ENCODE data around the gene SMARCE1. TPM values are rescaled to one million over a fixed set of nuclear protein-coding genes. Genes with fewer than 3 reads are reported as not detected.

Gene SMARCE1
- total RNA-seq, 4 donors from 2014 or later = 76.5 to 111 (median 88.4) TPM

GRCh38 chr17:40645943-40646342, 1.7 kb downstream of the SMARCE1 start:
- TF ChIP-seq, protein P1, sequence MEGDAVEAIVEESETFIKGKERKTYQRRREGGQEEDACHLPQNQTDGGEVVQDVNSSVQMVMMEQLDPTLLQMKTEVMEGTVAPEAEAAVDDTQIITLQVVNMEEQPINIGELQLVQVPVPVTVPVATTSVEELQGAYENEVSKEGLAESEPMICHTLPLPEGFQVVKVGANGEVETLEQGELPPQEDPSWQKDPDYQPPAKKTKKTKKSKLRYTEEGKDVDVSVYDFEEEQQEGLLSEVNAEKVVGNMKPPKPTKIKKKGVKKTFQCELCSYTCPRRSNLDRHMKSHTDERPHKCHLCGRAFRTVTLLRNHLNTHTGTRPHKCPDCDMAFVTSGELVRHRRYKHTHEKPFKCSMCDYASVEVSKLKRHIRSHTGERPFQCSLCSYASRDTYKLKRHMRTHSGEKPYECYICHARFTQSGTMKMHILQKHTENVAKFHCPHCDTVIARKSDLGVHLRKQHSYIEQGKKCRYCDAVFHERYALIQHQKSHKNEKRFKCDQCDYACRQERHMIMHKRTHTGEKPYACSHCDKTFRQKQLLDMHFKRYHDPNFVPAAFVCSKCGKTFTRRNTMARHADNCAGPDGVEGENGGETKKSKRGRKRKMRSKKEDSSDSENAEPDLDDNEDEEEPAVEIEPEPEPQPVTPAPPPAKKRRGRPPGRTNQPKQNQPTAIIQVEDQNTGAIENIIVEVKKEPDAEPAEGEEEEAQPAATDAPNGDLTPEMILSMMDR (IDR thresholded peaks at IDR 0.05; ENCODE audit: low read depth) = no peak

- TF ChIP-seq, protein P1 (IDR thresholded peaks at IDR 0.05; ENCODE audit: low read depth) = no peak
Measured at GRCh38 chr17:40645291-40645690, 2.3 kb downstream of the SMARCE1 start.

GRCh38 chr17:40637931-40638330, 9.7 kb downstream of the SMARCE1 start:
- TF ChIP-seq, protein P1 (IDR thresholded peaks at IDR 0.05; ENCODE audit: low read depth) = no peak

- TF ChIP-seq, protein P1 (IDR thresholded peaks at IDR 0.05; ENCODE audit: low read depth) = no peak
Measured at GRCh38 chr17:40633871-40634270, 13.7 kb downstream of the SMARCE1 start.

DNA sequence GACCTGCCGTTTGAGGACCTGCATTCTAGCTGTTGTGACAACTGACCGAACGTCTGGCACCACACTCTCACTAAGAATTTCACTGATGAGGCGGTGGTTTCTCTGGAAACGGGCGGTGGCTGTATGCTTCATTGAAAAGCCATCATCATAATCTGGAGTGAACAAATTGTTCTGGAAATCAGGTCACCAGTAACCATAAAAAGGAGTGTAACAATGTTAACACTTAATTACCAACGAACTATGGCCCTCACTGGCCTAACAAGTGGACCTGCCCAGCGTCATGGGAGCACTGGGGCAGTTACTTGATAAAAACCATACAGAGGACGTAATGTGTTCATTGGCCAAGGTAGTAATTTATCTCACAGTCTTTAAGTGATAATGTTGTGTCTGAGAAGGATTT, 15.4 kb downstream of the SMARCE1 start:
- TF ChIP-seq, protein P1 (IDR thresholded peaks at IDR 0.05; ENCODE audit: low read depth) = no peak

DNA sequence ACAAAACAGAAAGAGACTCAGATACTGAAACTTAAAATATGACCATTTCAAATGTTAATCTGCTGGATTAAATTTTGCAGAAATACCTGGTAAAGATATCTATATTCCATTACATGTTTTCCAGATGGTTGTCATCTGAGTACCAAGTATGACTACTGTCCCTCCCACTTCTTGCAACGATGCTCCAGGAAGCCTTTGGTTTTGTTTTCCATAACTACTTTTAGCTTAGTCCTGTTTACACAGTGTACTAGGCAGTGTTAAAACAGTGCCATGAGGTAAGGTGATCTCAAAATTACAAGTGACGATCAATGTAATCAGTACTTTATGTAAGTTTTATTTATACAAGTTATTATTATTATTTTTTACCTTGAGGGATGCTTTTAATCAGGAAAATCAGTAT, 17.8 kb downstream of the SMARCE1 start:
- TF ChIP-seq, protein P1 (IDR thresholded peaks at IDR 0.05; ENCODE audit: low read depth) = no peak

GRCh38 chr17:40625311-40625710, 22.3 kb downstream of the SMARCE1 start:
- TF ChIP-seq, protein P1 (IDR thresholded peaks at IDR 0.05; ENCODE audit: low read depth) = no peak
